Keratinocyte (primary cell): Measurements from ENCODE around the gene AVPR2. TPM values are rescaled to one million over a fixed set of nuclear protein-coding genes. Genes with fewer than 3 reads are reported as not detected.

Experiments used
- DNase-seq: peaks from one replicate; pipeline ENCODE4 v3.0.0-alpha.2; 2011; ENCODE audit warnings: low read depth, missing footprints, low spot score
- FAIRE-seq: peaks from 2 replicates; lab custom pipeline; 2011; peaks lifted over from hg19 to GRCh38; lab: Jason Lieb, UNC
- H2AFZ ChIP-seq: 2 replicates; pipeline ENCODE4 v1.6.0; 2012; ENCODE audit warnings: low read length, control low read depth, inconsistent platforms; ENCODE audit not compliant: control insufficient read depth
- H3K27ac ChIP-seq: 2 replicates; pipeline ENCODE4 v1.5.1; 2011; ENCODE audit warnings: low read length; ENCODE audit not compliant: control insufficient read depth, insufficient read depth
- H3K27me3 ChIP-seq: 3 replicates; pipeline ENCODE4 v1.6.0; 2011; ENCODE audit warnings: low read length; ENCODE audit not compliant: control insufficient read depth, insufficient read depth; ENCODE audit errors: extremely low read depth
- H3K36me3 ChIP-seq, 2 experiments: 2 replicates in 1 of 2; 3 replicates in 1 of 2; pipeline ENCODE4 v1.5.1; 2011; ENCODE audit warnings: low read length in 2 of 2, mild to moderate bottlenecking in 1 of 2; ENCODE audit not compliant: control insufficient read depth in 2 of 2, insufficient read depth in 2 of 2; ENCODE audit errors: extremely low read depth in 1 of 2
- H3K4me1 ChIP-seq: 3 replicates; pipeline ENCODE4 v1.5.1; 2011; ENCODE audit warnings: low read length; ENCODE audit not compliant: control insufficient read depth, insufficient read depth; ENCODE audit errors: extremely low read depth
- H3K4me2 ChIP-seq: 3 replicates; pipeline ENCODE4 v1.6.0; 2011; ENCODE audit warnings: low read depth, low read length; ENCODE audit not compliant: control insufficient read depth, insufficient read depth; ENCODE audit errors: extremely low read depth
- H3K4me3 ChIP-seq, 3 experiments: fragments of 200-600 bp in 1 of 3; sonication (generic) in 1 of 3; 2 replicates in 2 of 3; 3 replicates in 1 of 3; pipeline ENCODE4 v1.5.1; 2011 to 2016; ENCODE audit warnings: low read length in 3 of 3, mild to moderate bottlenecking in 3 of 3, control low read depth in 2 of 3, inconsistent platforms in 1 of 3, low read depth in 1 of 3, mixed read lengths in 1 of 3, mixed run types in 1 of 3, moderate library complexity in 1 of 3; ENCODE audit not compliant: control insufficient read depth in 2 of 3, insufficient read depth in 2 of 3; ENCODE audit errors: extremely low read depth in 1 of 3
- H3K79me2 ChIP-seq: 2 replicates; pipeline ENCODE4 v1.6.0; 2012; ENCODE audit warnings: low read length; ENCODE audit not compliant: control insufficient read depth, insufficient read depth
- H3K9ac ChIP-seq: 3 replicates; pipeline ENCODE4 v1.6.0; 2011; ENCODE audit warnings: low read length; ENCODE audit not compliant: control insufficient read depth, insufficient read depth; ENCODE audit errors: extremely low read depth
- H3K9me1 ChIP-seq: 3 replicates; pipeline ENCODE4 v1.6.0; 2011; ENCODE audit warnings: low read length; ENCODE audit not compliant: control insufficient read depth, insufficient read depth; ENCODE audit errors: extremely low read depth
- H3K9me3 ChIP-seq: 2 replicates; pipeline ENCODE4 v1.5.1; 2012; ENCODE audit warnings: low read depth, low read length; ENCODE audit not compliant: control insufficient read depth
- H4K20me1 ChIP-seq: 3 replicates; pipeline ENCODE4 v1.6.0; 2011; ENCODE audit warnings: low read length; ENCODE audit not compliant: control insufficient read depth, insufficient read depth; ENCODE audit errors: extremely low read depth
- EZH2 ChIP-seq: IDR thresholded peaks from one replicate; pipeline ENCODE4 v1.6.1; 2012; ENCODE audit warnings: inconsistent platforms, mild to moderate bottlenecking, low read length, moderate library complexity
- dilution Hi-C: fragments of 300-500 bp; cut with MboI; formaldehyde crosslinking; loops from one replicate; pipeline ENCODE4 v1.7.0; 2020; ENCODE audit warnings: low sequenced_read_pairs; ENCODE audit not compliant: extremely low pct_ligation_motif_present
- polyA plus RNA-seq, 5 experiments: library from polyadenylated mRNA; depleted of rRNA in 3 of 5; stranded (reverse) in 3 of 5; stranded (forward) in 1 of 5; unstranded in 1 of 5; fragments of >200 nt; gene quantifications; 1 replicate in 1 of 5; 2 replicates in 3 of 5; 3 replicates in 1 of 5; pipeline versions ENCODE4 v1.2.1 to v1.2.3, GENCODE V29; 2011 to 2012; ENCODE audit warnings: missing spikeins in 2 of 5, low read depth in 1 of 5, low replicate concordance in 1 of 5
- TF ChIP-seq, protein P1 (sequence below), 3 experiments: IDR thresholded peaks in 1 of 3; conservative IDR thresholded peaks in 1 of 3; optimal IDR thresholded peaks in 1 of 3; 2 replicates in 2 of 3; 3 replicates in 1 of 3; pipeline versions ENCODE3 to v1.5.1; 2011; ENCODE audit warnings: low read length in 3 of 3, mild to moderate bottlenecking in 3 of 3, moderate library complexity in 2 of 3, control low read depth in 1 of 3, inconsistent platforms in 1 of 3; ENCODE audit not compliant: insufficient read depth in 2 of 3; ENCODE audit errors: extremely low read depth in 1 of 3

AVPR2 gene
- polyA plus RNA-seq, 1 donor (not counting 4 experiments of a cell fraction or from before 2014, with no cell fraction given), result not detected

DNA sequence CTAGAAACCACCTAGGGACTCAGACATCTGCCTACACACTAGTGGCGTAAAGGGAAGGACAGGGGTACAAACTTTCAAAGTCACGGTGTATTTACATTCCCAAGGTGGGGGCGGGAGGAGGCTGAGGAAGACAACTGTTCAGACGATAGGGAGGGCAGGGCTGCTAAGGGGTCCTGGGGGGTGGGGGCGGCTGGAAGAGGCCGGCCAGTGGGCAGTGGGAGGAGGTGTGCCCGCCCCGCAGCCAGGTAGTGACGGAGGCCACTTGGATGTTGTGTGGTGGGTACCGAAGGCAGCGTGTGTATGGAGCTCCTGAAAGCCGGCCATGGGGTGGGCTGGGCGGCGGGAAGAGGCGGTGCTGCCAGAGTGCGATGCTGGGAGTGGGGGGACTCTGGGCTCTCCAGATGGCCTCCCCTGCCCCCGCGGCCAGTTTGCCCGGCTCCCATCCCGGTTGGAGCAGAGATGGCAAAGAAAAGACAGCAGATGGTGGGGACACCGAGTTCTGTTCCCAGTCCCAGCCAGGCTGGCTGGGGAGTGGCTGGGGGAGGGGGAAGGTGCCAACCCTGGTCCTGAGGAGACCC, 42.7 kb upstream of the AVPR2 start:
- no peak overlapping the region for H3K9ac ChIP-seq
- dilution Hi-C loops, result no loop called here
- no peak for TF ChIP-seq EZH2
- TF ChIP-seq, protein P1, sequence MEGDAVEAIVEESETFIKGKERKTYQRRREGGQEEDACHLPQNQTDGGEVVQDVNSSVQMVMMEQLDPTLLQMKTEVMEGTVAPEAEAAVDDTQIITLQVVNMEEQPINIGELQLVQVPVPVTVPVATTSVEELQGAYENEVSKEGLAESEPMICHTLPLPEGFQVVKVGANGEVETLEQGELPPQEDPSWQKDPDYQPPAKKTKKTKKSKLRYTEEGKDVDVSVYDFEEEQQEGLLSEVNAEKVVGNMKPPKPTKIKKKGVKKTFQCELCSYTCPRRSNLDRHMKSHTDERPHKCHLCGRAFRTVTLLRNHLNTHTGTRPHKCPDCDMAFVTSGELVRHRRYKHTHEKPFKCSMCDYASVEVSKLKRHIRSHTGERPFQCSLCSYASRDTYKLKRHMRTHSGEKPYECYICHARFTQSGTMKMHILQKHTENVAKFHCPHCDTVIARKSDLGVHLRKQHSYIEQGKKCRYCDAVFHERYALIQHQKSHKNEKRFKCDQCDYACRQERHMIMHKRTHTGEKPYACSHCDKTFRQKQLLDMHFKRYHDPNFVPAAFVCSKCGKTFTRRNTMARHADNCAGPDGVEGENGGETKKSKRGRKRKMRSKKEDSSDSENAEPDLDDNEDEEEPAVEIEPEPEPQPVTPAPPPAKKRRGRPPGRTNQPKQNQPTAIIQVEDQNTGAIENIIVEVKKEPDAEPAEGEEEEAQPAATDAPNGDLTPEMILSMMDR (optimal IDR thresholded peaks at IDR 0.05 in 1 of 3, IDR thresholded peaks at IDR 0.05 in 1 of 3, conservative IDR thresholded peaks at IDR 0.05 in 1 of 3; ENCODE audit: extremely low read depth in 1 of 3, insufficient read depth in 2 of 3, low read length in 3 of 3), result no peak
- no peak overlapping the region for H3K4me2 ChIP-seq
- no peaks in the 10 kb centered on the region for H3K27me3 ChIP-seq
- no peak for DNase-seq
- no peak overlapping the region for H3K27ac ChIP-seq
- no peaks in the 10 kb centered on the region for H3K79me2 ChIP-seq
- no peak overlapping the region for H2AFZ ChIP-seq
- no peak for FAIRE-seq
- no peaks in the 10 kb centered on the region for H3K9me1 ChIP-seq
- peaks cover 0 to 6% of the 10 kb centered on the region in 2 experiments for H3K36me3 ChIP-seq
- no peak overlapping the region for H3K4me3 ChIP-seq
- H4K20me1 ChIP-seq, result no peaks in the 10 kb centered on the region
- no peaks in the 10 kb centered on the region for H3K4me1 ChIP-seq
- no peaks in the 10 kb centered on the region for H3K9me3 ChIP-seq

DNA sequence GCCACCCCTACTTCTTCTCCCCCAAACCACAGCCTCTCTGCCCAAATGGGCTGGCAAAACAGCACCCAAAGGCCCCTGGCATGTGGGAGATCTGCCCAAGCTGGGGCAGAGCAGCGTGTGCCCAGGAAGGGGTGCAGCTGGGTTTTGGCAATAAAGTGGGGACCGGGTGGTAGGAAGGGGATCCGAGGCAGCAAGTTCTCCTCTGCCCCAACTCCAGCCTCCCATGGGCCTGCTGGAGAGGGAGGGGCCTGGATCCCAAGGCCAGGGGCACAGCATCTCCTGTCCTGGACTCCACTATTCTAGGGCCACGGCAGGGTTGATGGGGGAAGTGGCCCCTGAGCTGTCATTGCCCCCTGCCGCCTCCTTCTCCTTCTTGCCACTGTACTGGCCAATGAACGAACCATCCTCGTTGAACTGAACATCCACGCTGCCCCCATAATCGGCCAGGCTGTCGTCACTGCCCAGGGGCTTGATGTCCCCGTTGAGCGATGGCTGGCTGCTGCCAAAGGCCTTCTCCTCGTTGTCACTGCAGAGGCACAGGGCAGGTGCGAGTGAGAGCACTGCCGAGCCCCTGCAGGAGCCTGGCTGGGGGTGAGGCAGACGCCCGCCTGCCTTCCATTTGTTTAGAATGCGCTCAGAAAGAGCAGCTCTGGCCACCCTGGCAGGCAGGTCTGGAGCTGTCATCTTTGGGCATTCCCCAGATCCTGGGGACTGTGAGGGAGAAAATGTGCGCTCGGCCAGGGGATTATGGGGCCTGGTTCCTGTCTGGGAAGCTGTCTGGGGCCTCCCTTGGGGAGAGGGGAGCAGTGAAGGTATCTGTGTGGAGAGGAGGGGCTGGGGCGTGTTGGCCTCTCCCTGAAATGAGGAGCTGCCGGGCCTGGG, 41.9 kb upstream of the AVPR2 start:
- Histone ChIP-seq H3K4me2 (no peak overlapping the region), H3K36me3 (peaks cover 0 to 7% of the 10 kb centered on the region in 2 experiments), H2AFZ (no peak overlapping the region), H3K9ac (no peak overlapping the region), H3K27me3 (no peaks in the 10 kb centered on the region), H3K27ac (no peak overlapping the region), H3K79me2 (no peaks in the 10 kb centered on the region), H3K4me3 (no peak overlapping the region), H3K9me3 (no peaks in the 10 kb centered on the region), H3K4me1 (no peaks in the 10 kb centered on the region), H4K20me1 (no peaks in the 10 kb centered on the region), H3K9me1 (no peaks in the 10 kb centered on the region)
- TF ChIP-seq, protein P1 (optimal IDR thresholded peaks at IDR 0.05 in 1 of 3, IDR thresholded peaks at IDR 0.05 in 1 of 3, conservative IDR thresholded peaks at IDR 0.05 in 1 of 3; ENCODE audit: extremely low read depth in 1 of 3, insufficient read depth in 2 of 3, low read length in 3 of 3), result no peak
- TF ChIP-seq EZH2, result no peak
- FAIRE-seq, result no peak
- dilution Hi-C loops, result no loop called here
- DNase-seq, result no peak
